WTC11 (cell line): ENCODE data around the gene STXBP6. TPM values are rescaled to one million over a fixed set of nuclear protein-coding genes. Genes with fewer than 3 reads are reported as not detected.

ENCODE experiments used
- ATAC-seq: fragments of 200-7000 bp; cut with Tn5 transposase; 2 replicates; pipeline ENCODE4 v1.10.0; 2021; ENCODE audit warnings: mild to moderate bottlenecking, moderate library complexity
- CTCF ChIA-PET: fragments of 300-600 bp; sonication (Branson Sonifier 250); formaldehyde crosslinking; loops from one replicate; lab custom pipeline; 2021; ENCODE audit warnings: antibody characterized with exemption; lab: Charles Lee
- POLR2A ChIA-PET: fragments of 350-600 bp; sonication (Branson Sonifier 250); formaldehyde crosslinking; loops from one replicate; lab custom pipeline; 2021; ENCODE audit warnings: antibody characterized with exemption; lab: Charles Lee
- DNase-seq: peaks from one replicate; pipeline ENCODE4 v3.0.0; 2021; ENCODE audit warnings: low spot score
- H3K27ac Mint-ChIP-seq: 2 replicates; pipeline ENCODE4 v1.8.0; 2021; ENCODE audit warnings: mixed read lengths
- H3K27me3 Mint-ChIP-seq: 2 replicates; pipeline ENCODE4 v1.8.0; 2021; ENCODE audit warnings: low read depth, mild to moderate bottlenecking, moderate library complexity, mixed read lengths
- H3K36me3 Mint-ChIP-seq: 2 replicates; pipeline ENCODE4 v1.8.0; 2021; ENCODE audit warnings: mixed read lengths
- H3K4me1 Mint-ChIP-seq: 2 replicates; pipeline ENCODE4 v1.8.0; 2022; ENCODE audit warnings: mixed read lengths
- H3K4me3 Mint-ChIP-seq: 2 replicates; pipeline ENCODE4 v1.8.0; 2021; ENCODE audit warnings: mild to moderate bottlenecking, moderate library complexity, mixed read lengths
- H3K9me3 Mint-ChIP-seq: 2 replicates; pipeline ENCODE4 v1.8.0; 2021; ENCODE audit warnings: mixed read lengths
- CREB1 ChIP-seq: sonication (generic); formaldehyde crosslinking; IDR thresholded peaks from 2 replicates; pipeline ENCODE4 v1.8.0; 2023; ENCODE audit warnings: mild to moderate bottlenecking, missing genetic modification reagents
- CREM ChIP-seq: sonication (generic); formaldehyde crosslinking; IDR thresholded peaks from 2 replicates; pipeline ENCODE4 v1.8.1; 2022; ENCODE audit warnings: mild to moderate bottlenecking, missing genetic modification reagents, moderate library complexity
- FOXK1 ChIP-seq: sonication (generic); formaldehyde crosslinking; IDR thresholded peaks from 2 replicates; pipeline ENCODE4 v1.8.0; 2022; ENCODE audit warnings: mild to moderate bottlenecking, moderate library complexity, missing genetic modification reagents
- GABPB1 ChIP-seq: sonication (generic); formaldehyde crosslinking; IDR thresholded peaks from 2 replicates; pipeline ENCODE4 v1.8.1; 2023; ENCODE audit warnings: mild to moderate bottlenecking, missing genetic modification reagents
- GRHL2 ChIP-seq: fragments of 250-450 bp; sonication (Bioruptor Pico); IDR thresholded peaks from 2 replicates; pipeline ENCODE4 v1.8.0; 2022; ENCODE audit warnings: mild to moderate bottlenecking, moderate library complexity; ENCODE audit not compliant: insufficient replicate concordance, severe bottlenecking
- IRF2 ChIP-seq: sonication (generic); formaldehyde crosslinking; IDR thresholded peaks from 2 replicates; pipeline ENCODE4 v1.8.0; 2022; ENCODE audit warnings: low read depth, missing genetic modification reagents, borderline replicate concordance
- JAZF1 ChIP-seq: fragments of 250-450 bp; sonication (Bioruptor Pico); IDR thresholded peaks from 2 replicates; pipeline ENCODE4 v1.9.0; 2021; ENCODE audit warnings: moderate library complexity, mild to moderate bottlenecking, inconsistent platforms
- JUN ChIP-seq: sonication (generic); formaldehyde crosslinking; IDR thresholded peaks from 2 replicates; pipeline ENCODE4 v1.8.0; 2023; ENCODE audit warnings: mild to moderate bottlenecking, missing genetic modification reagents
- RELA ChIP-seq: sonication (generic); formaldehyde crosslinking; IDR thresholded peaks from 2 replicates; pipeline ENCODE4 v1.8.1; 2022; ENCODE audit warnings: missing genetic modification reagents, mild to moderate bottlenecking, borderline replicate concordance
- ZNF138 ChIP-seq: sonication (generic); formaldehyde crosslinking; conservative IDR thresholded peaks from 2 replicates; pipeline ENCODE4 v1.8.1; 2022; ENCODE audit warnings: mild to moderate bottlenecking, moderate library complexity, missing genetic modification reagents
- ZNF232 ChIP-seq: sonication (generic); formaldehyde crosslinking; IDR thresholded peaks from 2 replicates; pipeline ENCODE4 v1.8.0; 2022; ENCODE audit warnings: mild to moderate bottlenecking, missing genetic modification reagents
- ZNF423 ChIP-seq: fragments of 250-450 bp; sonication (Bioruptor Pico); IDR thresholded peaks from 2 replicates; pipeline ENCODE4 v2.1.2; 2022; ENCODE audit warnings: mild to moderate bottlenecking, moderate library complexity
- total RNA-seq: library from RNA; stranded (reverse); gene quantifications from 3 replicates; pipeline ENCODE4 v1.2.3, GENCODE V29; 2021
- TF ChIP-seq, protein P1 (sequence below): sonication (generic); formaldehyde crosslinking; IDR thresholded peaks from 2 replicates; pipeline ENCODE4 v1.8.0; 2022; ENCODE audit warnings: mild to moderate bottlenecking, missing genetic modification reagents
- TF ChIP-seq, protein P2 (sequence below): sonication (generic); formaldehyde crosslinking; IDR thresholded peaks from 2 replicates; pipeline ENCODE4 v1.8.0; 2023; ENCODE audit warnings: missing genetic modification reagents, mild to moderate bottlenecking, borderline replicate concordance
- TF ChIP-seq, protein P3 (sequence below): sonication (generic); formaldehyde crosslinking; IDR thresholded peaks from 2 replicates; pipeline ENCODE4 v1.8.1; 2023; ENCODE audit warnings: mild to moderate bottlenecking, missing genetic modification reagents, borderline replicate concordance
- TF ChIP-seq, protein P4 (sequence below): fragments of 250-450 bp; sonication (Bioruptor Pico); IDR thresholded peaks from 2 replicates; pipeline ENCODE4 v1.9.0; 2021; ENCODE audit warnings: mild to moderate bottlenecking
- TF ChIP-seq, protein P5 (sequence below): sonication (generic); formaldehyde crosslinking; conservative IDR thresholded peaks from 2 replicates; pipeline ENCODE4 v1.8.1; 2022; ENCODE audit warnings: mild to moderate bottlenecking, missing genetic modification reagents
- TF ChIP-seq, protein P6 (sequence below): fragments of 250-450 bp; sonication (Bioruptor Pico); IDR thresholded peaks from 2 replicates; pipeline ENCODE4 v1.9.0; 2021; ENCODE audit warnings: moderate library complexity, mild to moderate bottlenecking, inconsistent platforms, borderline replicate concordance
- TF ChIP-seq, protein P7 (sequence below): sonication (generic); formaldehyde crosslinking; IDR thresholded peaks from 2 replicates; pipeline ENCODE4 v1.8.1; 2022; ENCODE audit warnings: mild to moderate bottlenecking, missing genetic modification reagents, moderate library complexity, borderline replicate concordance
- TF ChIP-seq, protein P8 (sequence below): sonication (generic); formaldehyde crosslinking; IDR thresholded peaks from 2 replicates; pipeline ENCODE4 v1.8.1; 2023; ENCODE audit warnings: mild to moderate bottlenecking, missing genetic modification reagents, moderate library complexity

The STXBP6 gene
- total RNA-seq, 1 experiment from 2014 or later, result 4.2 TPM

DNA sequence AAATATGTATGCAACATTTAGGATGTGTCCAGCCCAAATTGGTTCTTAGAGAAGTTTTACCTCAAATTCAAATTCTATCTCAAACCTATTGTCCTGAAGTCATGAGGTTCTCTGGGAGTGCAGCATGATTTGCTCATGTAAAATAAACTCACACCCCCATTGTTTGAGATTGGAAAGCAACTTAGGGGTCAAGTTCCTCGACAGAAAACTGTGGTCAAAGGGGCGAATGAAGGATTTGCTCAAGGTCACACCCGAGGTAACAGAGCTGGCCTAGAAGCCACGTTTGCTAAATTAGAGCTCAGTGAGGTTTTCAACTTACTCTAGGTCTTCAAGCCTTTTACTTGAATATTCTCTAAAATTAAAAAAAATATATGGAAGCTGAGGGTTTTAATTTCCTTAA lies 218.3 kb downstream of the STXBP6 start (continued):
- TF ChIP-seq, protein P1, sequence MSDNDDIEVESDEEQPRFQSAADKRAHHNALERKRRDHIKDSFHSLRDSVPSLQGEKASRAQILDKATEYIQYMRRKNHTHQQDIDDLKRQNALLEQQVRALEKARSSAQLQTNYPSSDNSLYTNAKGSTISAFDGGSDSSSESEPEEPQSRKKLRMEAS (CRISPR knock-in tag), result no peak
- TF ChIP-seq CREM, result no peak

DNA sequence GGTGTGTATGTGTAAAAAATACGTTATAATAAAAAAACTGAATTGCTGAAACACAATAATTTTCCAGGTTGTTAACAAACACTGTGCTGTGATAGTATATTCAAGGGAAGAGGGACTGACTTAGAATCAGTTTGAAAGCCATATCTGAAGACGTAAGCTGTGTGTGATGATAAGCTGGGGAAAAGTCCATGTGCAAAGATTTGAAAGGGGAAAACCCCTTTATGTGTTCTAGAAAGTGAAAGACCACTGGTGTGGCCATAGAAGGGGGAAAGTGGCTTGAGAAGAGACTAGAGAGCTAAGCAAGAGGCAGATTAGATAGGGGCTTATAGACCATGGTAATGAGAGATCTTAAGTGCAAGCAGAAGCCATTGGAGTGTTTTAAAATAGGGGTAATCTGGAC lies 220.1 kb downstream of the STXBP6 start:
- no peaks in the 10 kb centered on the region for H3K36me3 Mint-ChIP-seq
- no peaks in the 10 kb centered on the region for H3K27me3 Mint-ChIP-seq
- H3K4me3 Mint-ChIP-seq, result no peak overlapping the region
- DNase-seq (no peak), ATAC-seq (no peak)
- H3K4me1 Mint-ChIP-seq, result no peaks in the 10 kb centered on the region
- H3K27ac Mint-ChIP-seq, result no peak overlapping the region
- no peaks in the 10 kb centered on the region for H3K9me3 Mint-ChIP-seq
- ChIA-PET CTCF (interaction anchor here (0.6 kb wide), 1 partner anchor 184 kb away, joined by 3 read pairs; no protein-coding TSS in a partner anchor), POLR2A (no interaction called here)
- TF ChIP-seq, protein P2, sequence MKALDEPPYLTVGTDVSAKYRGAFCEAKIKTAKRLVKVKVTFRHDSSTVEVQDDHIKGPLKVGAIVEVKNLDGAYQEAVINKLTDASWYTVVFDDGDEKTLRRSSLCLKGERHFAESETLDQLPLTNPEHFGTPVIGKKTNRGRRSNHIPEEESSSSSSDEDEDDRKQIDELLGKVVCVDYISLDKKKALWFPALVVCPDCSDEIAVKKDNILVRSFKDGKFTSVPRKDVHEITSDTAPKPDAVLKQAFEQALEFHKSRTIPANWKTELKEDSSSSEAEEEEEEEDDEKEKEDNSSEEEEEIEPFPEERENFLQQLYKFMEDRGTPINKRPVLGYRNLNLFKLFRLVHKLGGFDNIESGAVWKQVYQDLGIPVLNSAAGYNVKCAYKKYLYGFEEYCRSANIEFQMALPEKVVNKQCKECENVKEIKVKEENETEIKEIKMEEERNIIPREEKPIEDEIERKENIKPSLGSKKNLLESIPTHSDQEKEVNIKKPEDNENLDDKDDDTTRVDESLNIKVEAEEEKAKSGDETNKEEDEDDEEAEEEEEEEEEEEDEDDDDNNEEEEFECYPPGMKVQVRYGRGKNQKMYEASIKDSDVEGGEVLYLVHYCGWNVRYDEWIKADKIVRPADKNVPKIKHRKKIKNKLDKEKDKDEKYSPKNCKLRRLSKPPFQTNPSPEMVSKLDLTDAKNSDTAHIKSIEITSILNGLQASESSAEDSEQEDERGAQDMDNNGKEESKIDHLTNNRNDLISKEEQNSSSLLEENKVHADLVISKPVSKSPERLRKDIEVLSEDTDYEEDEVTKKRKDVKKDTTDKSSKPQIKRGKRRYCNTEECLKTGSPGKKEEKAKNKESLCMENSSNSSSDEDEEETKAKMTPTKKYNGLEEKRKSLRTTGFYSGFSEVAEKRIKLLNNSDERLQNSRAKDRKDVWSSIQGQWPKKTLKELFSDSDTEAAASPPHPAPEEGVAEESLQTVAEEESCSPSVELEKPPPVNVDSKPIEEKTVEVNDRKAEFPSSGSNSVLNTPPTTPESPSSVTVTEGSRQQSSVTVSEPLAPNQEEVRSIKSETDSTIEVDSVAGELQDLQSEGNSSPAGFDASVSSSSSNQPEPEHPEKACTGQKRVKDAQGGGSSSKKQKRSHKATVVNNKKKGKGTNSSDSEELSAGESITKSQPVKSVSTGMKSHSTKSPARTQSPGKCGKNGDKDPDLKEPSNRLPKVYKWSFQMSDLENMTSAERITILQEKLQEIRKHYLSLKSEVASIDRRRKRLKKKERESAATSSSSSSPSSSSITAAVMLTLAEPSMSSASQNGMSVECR, result no peak
- no peak for TF ChIP-seq JAZF1
- TF ChIP-seq ZNF138, result no peak
- TF ChIP-seq, protein P3, sequence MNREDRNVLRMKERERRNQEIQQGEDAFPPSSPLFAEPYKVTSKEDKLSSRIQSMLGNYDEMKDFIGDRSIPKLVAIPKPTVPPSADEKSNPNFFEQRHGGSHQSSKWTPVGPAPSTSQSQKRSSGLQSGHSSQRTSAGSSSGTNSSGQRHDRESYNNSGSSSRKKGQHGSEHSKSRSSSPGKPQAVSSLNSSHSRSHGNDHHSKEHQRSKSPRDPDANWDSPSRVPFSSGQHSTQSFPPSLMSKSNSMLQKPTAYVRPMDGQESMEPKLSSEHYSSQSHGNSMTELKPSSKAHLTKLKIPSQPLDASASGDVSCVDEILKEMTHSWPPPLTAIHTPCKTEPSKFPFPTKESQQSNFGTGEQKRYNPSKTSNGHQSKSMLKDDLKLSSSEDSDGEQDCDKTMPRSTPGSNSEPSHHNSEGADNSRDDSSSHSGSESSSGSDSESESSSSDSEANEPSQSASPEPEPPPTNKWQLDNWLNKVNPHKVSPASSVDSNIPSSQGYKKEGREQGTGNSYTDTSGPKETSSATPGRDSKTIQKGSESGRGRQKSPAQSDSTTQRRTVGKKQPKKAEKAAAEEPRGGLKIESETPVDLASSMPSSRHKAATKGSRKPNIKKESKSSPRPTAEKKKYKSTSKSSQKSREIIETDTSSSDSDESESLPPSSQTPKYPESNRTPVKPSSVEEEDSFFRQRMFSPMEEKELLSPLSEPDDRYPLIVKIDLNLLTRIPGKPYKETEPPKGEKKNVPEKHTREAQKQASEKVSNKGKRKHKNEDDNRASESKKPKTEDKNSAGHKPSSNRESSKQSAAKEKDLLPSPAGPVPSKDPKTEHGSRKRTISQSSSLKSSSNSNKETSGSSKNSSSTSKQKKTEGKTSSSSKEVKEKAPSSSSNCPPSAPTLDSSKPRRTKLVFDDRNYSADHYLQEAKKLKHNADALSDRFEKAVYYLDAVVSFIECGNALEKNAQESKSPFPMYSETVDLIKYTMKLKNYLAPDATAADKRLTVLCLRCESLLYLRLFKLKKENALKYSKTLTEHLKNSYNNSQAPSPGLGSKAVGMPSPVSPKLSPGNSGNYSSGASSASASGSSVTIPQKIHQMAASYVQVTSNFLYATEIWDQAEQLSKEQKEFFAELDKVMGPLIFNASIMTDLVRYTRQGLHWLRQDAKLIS (CRISPR knock-in tag), result no peak
- TF ChIP-seq, protein P4, sequence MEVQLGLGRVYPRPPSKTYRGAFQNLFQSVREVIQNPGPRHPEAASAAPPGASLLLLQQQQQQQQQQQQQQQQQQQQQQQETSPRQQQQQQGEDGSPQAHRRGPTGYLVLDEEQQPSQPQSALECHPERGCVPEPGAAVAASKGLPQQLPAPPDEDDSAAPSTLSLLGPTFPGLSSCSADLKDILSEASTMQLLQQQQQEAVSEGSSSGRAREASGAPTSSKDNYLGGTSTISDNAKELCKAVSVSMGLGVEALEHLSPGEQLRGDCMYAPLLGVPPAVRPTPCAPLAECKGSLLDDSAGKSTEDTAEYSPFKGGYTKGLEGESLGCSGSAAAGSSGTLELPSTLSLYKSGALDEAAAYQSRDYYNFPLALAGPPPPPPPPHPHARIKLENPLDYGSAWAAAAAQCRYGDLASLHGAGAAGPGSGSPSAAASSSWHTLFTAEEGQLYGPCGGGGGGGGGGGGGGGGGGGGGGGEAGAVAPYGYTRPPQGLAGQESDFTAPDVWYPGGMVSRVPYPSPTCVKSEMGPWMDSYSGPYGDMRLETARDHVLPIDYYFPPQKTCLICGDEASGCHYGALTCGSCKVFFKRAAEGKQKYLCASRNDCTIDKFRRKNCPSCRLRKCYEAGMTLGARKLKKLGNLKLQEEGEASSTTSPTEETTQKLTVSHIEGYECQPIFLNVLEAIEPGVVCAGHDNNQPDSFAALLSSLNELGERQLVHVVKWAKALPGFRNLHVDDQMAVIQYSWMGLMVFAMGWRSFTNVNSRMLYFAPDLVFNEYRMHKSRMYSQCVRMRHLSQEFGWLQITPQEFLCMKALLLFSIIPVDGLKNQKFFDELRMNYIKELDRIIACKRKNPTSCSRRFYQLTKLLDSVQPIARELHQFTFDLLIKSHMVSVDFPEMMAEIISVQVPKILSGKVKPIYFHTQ (CRISPR knock-in tag), result no peak
- no peak for TF ChIP-seq ZNF232
- no peak for TF ChIP-seq GRHL2 (CRISPR knock-in tag)
- no peak for TF ChIP-seq CREB1 (CRISPR knock-in tag)
- no peak for TF ChIP-seq GABPB1
- TF ChIP-seq ZNF423 (CRISPR knock-in tag), result no peak
- TF ChIP-seq IRF2, result no peak
- TF ChIP-seq JUN, result no peak
- TF ChIP-seq, protein P5, sequence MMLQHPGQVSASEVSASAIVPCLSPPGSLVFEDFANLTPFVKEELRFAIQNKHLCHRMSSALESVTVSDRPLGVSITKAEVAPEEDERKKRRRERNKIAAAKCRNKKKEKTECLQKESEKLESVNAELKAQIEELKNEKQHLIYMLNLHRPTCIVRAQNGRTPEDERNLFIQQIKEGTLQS (CRISPR knock-in tag), result no peak
- TF ChIP-seq, protein P6, sequence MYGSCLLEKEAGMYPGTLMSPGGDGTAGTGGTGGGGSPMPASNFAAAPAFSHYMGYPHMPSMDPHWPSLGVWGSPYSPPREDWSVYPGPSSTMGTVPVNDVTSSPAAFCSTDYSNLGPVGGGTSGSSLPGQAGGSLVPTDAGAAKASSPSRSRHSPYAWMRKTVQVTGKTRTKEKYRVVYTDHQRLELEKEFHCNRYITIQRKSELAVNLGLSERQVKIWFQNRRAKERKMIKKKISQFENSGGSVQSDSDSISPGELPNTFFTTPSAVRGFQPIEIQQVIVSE (CRISPR knock-in tag), result no peak
- TF ChIP-seq, protein P7, sequence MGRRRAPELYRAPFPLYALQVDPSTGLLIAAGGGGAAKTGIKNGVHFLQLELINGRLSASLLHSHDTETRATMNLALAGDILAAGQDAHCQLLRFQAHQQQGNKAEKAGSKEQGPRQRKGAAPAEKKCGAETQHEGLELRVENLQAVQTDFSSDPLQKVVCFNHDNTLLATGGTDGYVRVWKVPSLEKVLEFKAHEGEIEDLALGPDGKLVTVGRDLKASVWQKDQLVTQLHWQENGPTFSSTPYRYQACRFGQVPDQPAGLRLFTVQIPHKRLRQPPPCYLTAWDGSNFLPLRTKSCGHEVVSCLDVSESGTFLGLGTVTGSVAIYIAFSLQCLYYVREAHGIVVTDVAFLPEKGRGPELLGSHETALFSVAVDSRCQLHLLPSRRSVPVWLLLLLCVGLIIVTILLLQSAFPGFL, result no peak
- TF ChIP-seq, protein P8, sequence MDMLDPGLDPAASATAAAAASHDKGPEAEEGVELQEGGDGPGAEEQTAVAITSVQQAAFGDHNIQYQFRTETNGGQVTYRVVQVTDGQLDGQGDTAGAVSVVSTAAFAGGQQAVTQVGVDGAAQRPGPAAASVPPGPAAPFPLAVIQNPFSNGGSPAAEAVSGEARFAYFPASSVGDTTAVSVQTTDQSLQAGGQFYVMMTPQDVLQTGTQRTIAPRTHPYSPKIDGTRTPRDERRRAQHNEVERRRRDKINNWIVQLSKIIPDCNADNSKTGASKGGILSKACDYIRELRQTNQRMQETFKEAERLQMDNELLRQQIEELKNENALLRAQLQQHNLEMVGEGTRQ (CRISPR knock-in tag), result no peak
- TF ChIP-seq FOXK1 (CRISPR knock-in tag), result no peak
- TF ChIP-seq RELA (CRISPR knock-in tag), result no peak
